Fibroblast of pulmonary artery (primary cell): ENCODE measurements around the gene TRAP1.
"Not testable (repeated sequence)": the region's sequence is repeated elsewhere in the genome, so short reads cannot be mapped to it uniquely, and the experiment has no call there.

Experiments
- DNase-seq: peaks from one replicate; pipeline ENCODE4 v3.0.0-alpha.2; 2010; ENCODE audit warnings: low read depth
- H3K4me3 ChIP-seq: replicated peaks from 2 replicates; pipeline ENCODE4 v1.5.1; 2011; ENCODE audit warnings: low read depth, mild to moderate bottlenecking, control low read depth, low read length, moderate library complexity
- CTCF ChIP-seq: IDR thresholded peaks from 2 replicates; pipeline ENCODE4 v1.5.1; 2011; ENCODE audit warnings: mild to moderate bottlenecking, control low read depth, low read length, inconsistent platforms; ENCODE audit errors: missing control alignments

TRAP1 gene

GRCh38 chr16:3611146-3611975 lies 106.0 kb downstream of the TRAP1 start, which contains the start of gene SLX4:
Gene SLX4, minus strand, starts transcription at chr16:3611606. Its CDS starts 2,642 bp downstream, at chr16:3608964.
- DNase-seq: peak; percentile 91
- no peak for TF ChIP-seq CTCF
- peak within 1 kb of the TSS; percentile 94 for H3K4me3 ChIP-seq

GRCh38 chr16:3610698-3611145 lies 106.6 kb downstream of the TRAP1 start:
- no peak for TF ChIP-seq CTCF
- peak overlapping the region; percentile 94 for H3K4me3 ChIP-seq
- peak; percentile 3 for DNase-seq

- no peak for DNase-seq
- peak overlapping the region; percentile 94 for H3K4me3 ChIP-seq
- no peak for TF ChIP-seq CTCF
Observed at GRCh38 chr16:3609895-3610697, 107.2 kb downstream of the TRAP1 start.

GRCh38 chr16:3608976-3609375 lies 108.3 kb downstream of the TRAP1 start:
- not testable (repeated sequence) for DNase-seq, H3K4me3 ChIP-seq

GRCh38 chr16:3608069-3608468 lies 109.3 kb downstream of the TRAP1 start:
- no peak for DNase-seq
- no peak overlapping the region for H3K4me3 ChIP-seq
- no peak for TF ChIP-seq CTCF
